Fibroblast of lung (primary cell): ENCODE results near the gene WDR76.

Experiments used
- EZH2 ChIP-seq: IDR thresholded peaks from 2 replicates; pipeline ENCODE4 v1.5.1; 2012; ENCODE audit warnings: low read length, control low read depth, mild to moderate bottlenecking; ENCODE audit errors: missing control alignments
- TF ChIP-seq, protein P1 (sequence below), 2 donors: IDR thresholded peaks in 1 of 2; conservative IDR thresholded peaks in 1 of 2; 1 replicate in 1 of 2; 2 replicates in 1 of 2; pipeline ENCODE4 v1.5.1; 2011 to 2012; ENCODE audit warnings: low read length in 2 of 2, control low read depth in 1 of 2, inconsistent platforms in 1 of 2, low read depth in 1 of 2, mild to moderate bottlenecking in 1 of 2

DNA sequence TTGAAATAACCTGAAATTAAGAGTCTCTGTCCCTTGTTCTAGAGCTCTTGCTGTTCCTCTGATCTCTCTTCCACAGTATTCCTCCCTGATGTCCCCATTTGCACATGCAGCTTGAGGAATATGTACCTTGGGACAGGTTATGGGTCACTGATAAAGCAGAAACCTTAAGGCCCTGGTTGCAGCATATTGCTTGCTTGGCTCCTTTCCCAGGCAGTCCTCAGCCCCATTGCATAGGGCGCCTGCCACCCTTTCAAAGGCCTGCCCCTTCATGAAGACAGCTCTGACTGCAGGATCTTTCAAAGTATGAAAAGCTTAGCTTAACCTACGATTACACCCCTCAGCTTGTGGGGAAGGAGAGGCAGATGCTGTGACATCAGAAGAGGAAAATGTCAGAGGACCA, 51.6 kb downstream of the WDR76 start:
- TF ChIP-seq, protein P1, sequence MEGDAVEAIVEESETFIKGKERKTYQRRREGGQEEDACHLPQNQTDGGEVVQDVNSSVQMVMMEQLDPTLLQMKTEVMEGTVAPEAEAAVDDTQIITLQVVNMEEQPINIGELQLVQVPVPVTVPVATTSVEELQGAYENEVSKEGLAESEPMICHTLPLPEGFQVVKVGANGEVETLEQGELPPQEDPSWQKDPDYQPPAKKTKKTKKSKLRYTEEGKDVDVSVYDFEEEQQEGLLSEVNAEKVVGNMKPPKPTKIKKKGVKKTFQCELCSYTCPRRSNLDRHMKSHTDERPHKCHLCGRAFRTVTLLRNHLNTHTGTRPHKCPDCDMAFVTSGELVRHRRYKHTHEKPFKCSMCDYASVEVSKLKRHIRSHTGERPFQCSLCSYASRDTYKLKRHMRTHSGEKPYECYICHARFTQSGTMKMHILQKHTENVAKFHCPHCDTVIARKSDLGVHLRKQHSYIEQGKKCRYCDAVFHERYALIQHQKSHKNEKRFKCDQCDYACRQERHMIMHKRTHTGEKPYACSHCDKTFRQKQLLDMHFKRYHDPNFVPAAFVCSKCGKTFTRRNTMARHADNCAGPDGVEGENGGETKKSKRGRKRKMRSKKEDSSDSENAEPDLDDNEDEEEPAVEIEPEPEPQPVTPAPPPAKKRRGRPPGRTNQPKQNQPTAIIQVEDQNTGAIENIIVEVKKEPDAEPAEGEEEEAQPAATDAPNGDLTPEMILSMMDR (conservative IDR thresholded peaks at IDR 0.05 in 1 of 2, IDR thresholded peaks at IDR 0.05 in 1 of 2; ENCODE audit: low read depth in 1 of 2, low read length in 2 of 2): no peak
- TF ChIP-seq EZH2: no peak
